Measurements from ENCODE around the gene LILRB4. TPM values are rescaled to one million over a fixed set of nuclear protein-coding genes. Genes with fewer than 3 reads are reported as not detected.
"Not testable (repeated sequence)": the region's sequence is repeated elsewhere in the genome, so short reads cannot be mapped to it uniquely, and the experiment has no call there.

The LILRB4 gene
- total RNA-seq, 1 donor from 2014 or later, result not detected

- H3K4me1 ChIP-seq, result no peaks in the 10 kb centered on the region
- H2AFZ ChIP-seq (replicated peaks), result no peak overlapping the region
These were observed 46.0 kb downstream of the LILRB4 start for GRCh38 chr19:54708781-54709180.

GRCh38 chr19:54709212-54709948 lies 46.6 kb downstream of the LILRB4 start:
- no peak for TF ChIP-seq CTCF (IDR thresholded peaks at IDR 0.05)
- no peak for TF ChIP-seq EZH2phosphoT487 (IDR thresholded peaks at IDR 0.05)
- no peak for TF ChIP-seq EZH2 (IDR thresholded peaks at IDR 0.05)
- peaks cover 8% of the 10 kb centered on the region for H3K9me3 ChIP-seq (ENCODE audit: low read depth)
- no peak overlapping the region for H2AFZ ChIP-seq (replicated peaks)
- H3K79me2 ChIP-seq (ENCODE audit: low read depth), result no peaks in the 10 kb centered on the region
- no peaks in the 10 kb centered on the region for H3K36me3 ChIP-seq
- peaks cover 37% of the 10 kb centered on the region for H3K9me3 Mint-ChIP-seq
- H3K4me3 ChIP-seq, result no peak overlapping the region
- H3K4me2 ChIP-seq, result no peak overlapping the region
- peaks cover 2% of the 10 kb centered on the region for H3K27me3 Mint-ChIP-seq (ENCODE audit: insufficient read depth, low read depth)
- no peak for DNase-seq (ENCODE audit: low spot score)
- no peak overlapping the region for H3K4me3 Mint-ChIP-seq
- H3K4me1 Mint-ChIP-seq, result no peaks in the 10 kb centered on the region
- no peaks in the 10 kb centered on the region for H4K20me1 ChIP-seq (ENCODE audit: low read depth)
- no peak overlapping the region for H3K9ac ChIP-seq
- no peaks in the 10 kb centered on the region for H3F3A ChIP-seq (ENCODE audit: low read depth)
- no peak overlapping the region for H3K27ac ChIP-seq
- H3K4me1 ChIP-seq, result no peaks in the 10 kb centered on the region
- no peak overlapping the region for H3K27ac Mint-ChIP-seq
- no peaks in the 10 kb centered on the region for H3K36me3 Mint-ChIP-seq
- no peaks in the 10 kb centered on the region for H3K27me3 ChIP-seq

More at GRCh38 chr19:54708781-54709180, 46.0 kb downstream of the LILRB4 start:
- Mint-ChIP-seq H3K4me1 (no peaks in the 10 kb centered on the region), H3K27ac (no peak overlapping the region), H3K9me3 (peaks cover 38% of the 10 kb centered on the region), H3K4me3 (no peak overlapping the region), H3K27me3 (ENCODE audit: insufficient read depth, low read depth) (peaks cover 5% of the 10 kb centered on the region), H3K36me3 (no peaks in the 10 kb centered on the region)
- Histone ChIP-seq H3K79me2 (ENCODE audit: low read depth) (no peaks in the 10 kb centered on the region), H3K9me3 (ENCODE audit: low read depth) (peaks cover 8% of the 10 kb centered on the region), H3K4me3 (no peak overlapping the region), H3F3A (ENCODE audit: low read depth) (no peaks in the 10 kb centered on the region), H4K20me1 (ENCODE audit: low read depth) (no peaks in the 10 kb centered on the region), H3K9ac (no peak overlapping the region), H3K4me2 (no peak overlapping the region), H3K36me3 (no peaks in the 10 kb centered on the region), H3K27ac (no peak overlapping the region), H3K27me3 (no peaks in the 10 kb centered on the region)
- no peak for TF ChIP-seq EZH2 (IDR thresholded peaks at IDR 0.05)
- no peak for TF ChIP-seq EZH2phosphoT487 (IDR thresholded peaks at IDR 0.05)
- TF ChIP-seq CTCF (IDR thresholded peaks at IDR 0.05), result no peak
- no peak for DNase-seq (ENCODE audit: low spot score)

- not testable (repeated sequence) for H3K4me1 ChIP-seq; DNase-seq (ENCODE audit: low spot score); H3K4me3 Mint-ChIP-seq; H3K27me3 Mint-ChIP-seq (ENCODE audit: insufficient read depth, low read depth); H3K9me3 ChIP-seq (ENCODE audit: low read depth); H2AFZ ChIP-seq (replicated peaks); H3F3A ChIP-seq (ENCODE audit: low read depth); H3K4me3 ChIP-seq; H3K27ac ChIP-seq; H3K27ac Mint-ChIP-seq; H3K27me3 ChIP-seq; H3K36me3 Mint-ChIP-seq; H3K36me3 ChIP-seq; H4K20me1 ChIP-seq (ENCODE audit: low read depth); H3K79me2 ChIP-seq (ENCODE audit: low read depth); H3K9ac ChIP-seq; H3K4me2 ChIP-seq; H3K4me1 Mint-ChIP-seq
- H3K9me3 Mint-ChIP-seq, result peaks cover 31% of the 10 kb centered on the region
These were observed 47.2 kb downstream of the LILRB4 start for GRCh38 chr19:54709956-54710355.

Small RNAs within 50 kb of the gene (microRNA-seq; reads per million reads assigned to microRNA genes)
- gene MIR8061, result not detected

Small RNAs within 50 kb of the gene (small RNA-seq; reads per million reads assigned to genes)
- not detected for gene AC245036.3
- not detected for gene AC245128.2
- not detected for gene MIR8061

Other genes with a start within 250 kb of the LILRB4 start
- gene TTYH1, start 247.5 kb upstream of the LILRB4 start, total RNA-seq (ENCODE audit: low replicate concordance), result 34.2 and 128 TPM in 2 replicates
- 36.6 and 90.1 TPM in 2 replicates for gene LENG8, start 213.8 kb upstream of the LILRB4 start, total RNA-seq (ENCODE audit: low replicate concordance)
- gene LENG9, start 199.2 kb upstream of the LILRB4 start, total RNA-seq (ENCODE audit: low replicate concordance), result 0.79 and 4.0 TPM in 2 replicates
- gene CDC42EP5, start 189.7 kb upstream of the LILRB4 start, total RNA-seq (ENCODE audit: low replicate concordance), result 1.1 TPM in 1 of 2 replicates, not detected in the other
- gene LAIR2, start 160.2 kb upstream of the LILRB4 start, total RNA-seq (ENCODE audit: low replicate concordance), result not detected in 2 replicates
- not detected in 2 replicates for gene LILRA2, start 89.2 kb upstream of the LILRB4 start, total RNA-seq (ENCODE audit: low replicate concordance)
- gene LILRA1, start 69.4 kb upstream of the LILRB4 start, total RNA-seq (ENCODE audit: low replicate concordance), result not detected in 2 replicates
- gene LILRB1, start 32.5 kb upstream of the LILRB4 start, total RNA-seq (ENCODE audit: low replicate concordance), result not detected in 2 replicates
- gene KIR3DL3, start 61.5 kb downstream of the LILRB4 start, total RNA-seq (ENCODE audit: low replicate concordance), result not detected in 2 replicates
- gene KIR2DL3, start 75.5 kb downstream of the LILRB4 start, total RNA-seq (ENCODE audit: low replicate concordance), result not detected in 2 replicates
- gene KIR2DL1, start 106.8 kb downstream of the LILRB4 start, total RNA-seq (ENCODE audit: low replicate concordance), result not detected in 2 replicates
- not detected in 2 replicates for gene KIR2DL4, start 140.6 kb downstream of the LILRB4 start, total RNA-seq (ENCODE audit: low replicate concordance)
- not detected in 2 replicates for gene KIR3DL1, start 153.5 kb downstream of the LILRB4 start, total RNA-seq (ENCODE audit: low replicate concordance)
- not detected in 2 replicates for gene KIR2DS4, start 169.7 kb downstream of the LILRB4 start, total RNA-seq (ENCODE audit: low replicate concordance)
- gene KIR3DL2, start 187.5 kb downstream of the LILRB4 start, total RNA-seq (ENCODE audit: low replicate concordance), result not detected in 2 replicates
- gene FCAR, start 211.2 kb downstream of the LILRB4 start, total RNA-seq (ENCODE audit: low replicate concordance), result not detected in 2 replicates
- not detected in 2 replicates for gene NCR1, start 243.2 kb downstream of the LILRB4 start, total RNA-seq (ENCODE audit: low replicate concordance)